Adrenal gland (tissue), 5 donors: ENCODE results near the gene OVAAL.

Experiments used
- POLR2A ChIP-seq, 2 donors: fragments of 450-650 bp; IDR thresholded peaks; one replicate each; pipeline ENCODE4 v1.6.1; 2017; ENCODE audit warnings: antibody characterized with exemption in 2 of 2, mild to moderate bottlenecking in 2 of 2, moderate library complexity in 1 of 2
- TF ChIP-seq, protein P1 (sequence below), 6 experiments: fragments of 450-650 bp in 4 of 6; fragments of 200-600 bp in 2 of 6; sonication (generic) in 1 of 6; IDR thresholded peaks; 1 replicate in 5 of 6; 2 replicates in 1 of 6; pipeline versions ENCODE4 v1.5.1 to v1.8.0; 2016 to 2021; ENCODE audit warnings: antibody characterized with exemption in 6 of 6, mild to moderate bottlenecking in 2 of 6, moderate library complexity in 1 of 6
- donor health status: DM: no; HTN: no; CAD: no.

DNA sequence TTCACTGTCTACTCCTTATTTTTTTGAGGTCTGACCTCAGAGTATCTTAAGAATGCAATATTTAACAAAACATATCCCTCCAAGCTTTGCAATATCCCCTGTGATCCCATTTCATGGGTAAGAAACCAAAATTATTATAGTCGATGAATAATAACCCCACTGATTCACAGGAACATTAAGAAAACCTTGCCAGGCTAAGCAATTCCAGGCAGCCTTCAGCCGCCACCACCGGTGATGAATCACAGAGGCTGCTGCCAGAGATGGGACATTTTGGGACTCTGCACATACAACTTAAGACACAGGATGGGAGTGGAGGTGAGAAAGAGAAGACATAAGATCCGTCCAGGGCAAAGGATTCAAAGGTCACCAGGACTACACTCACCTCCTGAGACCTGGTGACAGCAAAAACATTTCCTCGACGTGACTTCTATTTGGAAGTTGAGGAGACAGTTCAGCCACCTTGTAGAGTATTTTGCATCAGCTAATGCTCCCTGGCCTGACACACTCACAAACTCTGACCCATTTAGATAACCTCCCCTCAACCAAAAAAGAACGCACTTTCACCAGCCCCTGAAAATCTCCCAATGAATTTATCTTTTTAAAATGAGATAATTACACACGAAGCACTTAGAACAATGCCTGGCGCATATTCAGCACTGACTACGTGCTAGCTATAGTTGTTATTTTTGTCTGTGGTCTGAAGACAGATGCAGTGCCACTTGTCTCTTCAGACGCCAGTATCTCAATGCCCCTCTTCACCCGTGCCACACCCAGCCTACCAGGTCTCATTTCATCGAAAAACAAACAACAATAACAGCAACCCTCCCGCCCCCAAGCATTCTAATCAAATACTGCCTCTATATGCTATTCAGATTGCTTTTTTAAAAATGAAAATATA is 17.8 kb upstream of the OVAAL start:
- TF ChIP-seq, protein P1, sequence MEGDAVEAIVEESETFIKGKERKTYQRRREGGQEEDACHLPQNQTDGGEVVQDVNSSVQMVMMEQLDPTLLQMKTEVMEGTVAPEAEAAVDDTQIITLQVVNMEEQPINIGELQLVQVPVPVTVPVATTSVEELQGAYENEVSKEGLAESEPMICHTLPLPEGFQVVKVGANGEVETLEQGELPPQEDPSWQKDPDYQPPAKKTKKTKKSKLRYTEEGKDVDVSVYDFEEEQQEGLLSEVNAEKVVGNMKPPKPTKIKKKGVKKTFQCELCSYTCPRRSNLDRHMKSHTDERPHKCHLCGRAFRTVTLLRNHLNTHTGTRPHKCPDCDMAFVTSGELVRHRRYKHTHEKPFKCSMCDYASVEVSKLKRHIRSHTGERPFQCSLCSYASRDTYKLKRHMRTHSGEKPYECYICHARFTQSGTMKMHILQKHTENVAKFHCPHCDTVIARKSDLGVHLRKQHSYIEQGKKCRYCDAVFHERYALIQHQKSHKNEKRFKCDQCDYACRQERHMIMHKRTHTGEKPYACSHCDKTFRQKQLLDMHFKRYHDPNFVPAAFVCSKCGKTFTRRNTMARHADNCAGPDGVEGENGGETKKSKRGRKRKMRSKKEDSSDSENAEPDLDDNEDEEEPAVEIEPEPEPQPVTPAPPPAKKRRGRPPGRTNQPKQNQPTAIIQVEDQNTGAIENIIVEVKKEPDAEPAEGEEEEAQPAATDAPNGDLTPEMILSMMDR (IDR thresholded peaks at IDR 0.05): no peak
- TF ChIP-seq POLR2A (IDR thresholded peaks at IDR 0.05): no peak
